Measurements from ENCODE around the gene TAX1BP1.

GRCh38 chr7:27690649-27691048 is 49.3 kb upstream of the TAX1BP1 start:
- TF ChIP-seq CTCF (conservative IDR thresholded peaks at IDR 0.05 in 1 of 2, IDR thresholded peaks at IDR 0.05 in 1 of 2; ENCODE audit: extremely low read depth in 1 of 2, insufficient read depth in 1 of 2, low read depth in 1 of 2, low read length in 2 of 2) = no peak
- TF ChIP-seq EZH2 (IDR thresholded peaks at IDR 0.05; ENCODE audit: borderline replicate concordance, low read length) = no peak
